Lower leg skin (tissue), 3 donors: Measurements from ENCODE around the gene RERE.

Experiments used
- CTCF ChIP-seq, 3 donors: fragments of 450-650 bp; IDR thresholded peaks; one replicate each; pipeline ENCODE4 v1.5.1; 2016; ENCODE audit warnings: antibody characterized with exemption in 3 of 3, mild to moderate bottlenecking in 3 of 3, moderate library complexity in 2 of 3
- POLR2A ChIP-seq, 2 donors: fragments of 450-650 bp; IDR thresholded peaks; one replicate each; pipeline ENCODE4 v1.6.1; 2016 to 2017; ENCODE audit warnings: antibody characterized with exemption in 2 of 2, mild to moderate bottlenecking in 1 of 2, moderate library complexity in 1 of 2

GRCh38 chr1:8307628-8308027 is 509.8 kb downstream of the RERE start:
- no peak for TF ChIP-seq CTCF (IDR thresholded peaks at IDR 0.05)
- no peak for TF ChIP-seq POLR2A (IDR thresholded peaks at IDR 0.05)
